ENCODE data around the gene LPO. TPM values are rescaled to one million over a fixed set of nuclear protein-coding genes. Genes with fewer than 3 reads are reported as not detected.

Gene LPO
- polyA plus RNA-seq, 3 donors = 0.04 to 0.13 (median 0.09) TPM

DNA sequence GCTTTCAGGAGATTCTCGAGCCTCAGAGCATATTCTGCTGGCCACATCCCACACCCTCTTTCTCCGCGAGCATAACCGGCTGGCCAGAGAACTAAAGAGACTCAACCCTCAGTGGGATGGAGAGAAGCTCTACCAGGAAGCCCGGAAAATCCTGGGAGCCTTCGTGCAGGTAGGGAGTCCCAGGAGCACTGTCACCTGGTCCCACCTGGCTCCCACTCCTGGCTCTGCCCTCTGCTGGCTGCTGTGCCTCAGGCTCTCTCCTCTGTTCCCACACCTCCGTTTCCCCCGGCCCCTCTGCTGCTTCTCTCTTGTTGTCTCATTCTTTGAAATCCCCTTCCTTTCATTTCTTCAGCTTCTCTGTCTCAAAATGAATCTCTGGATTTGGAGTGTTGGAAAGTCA is 16.4 kb downstream of the LPO start:
- no peak for DNase-seq

- no peak for DNase-seq
Observed at GRCh38 chr17:58262149-58262548, 23.8 kb downstream of the LPO start.

- no peak for DNase-seq
Observed at GRCh38 chr17:58263773-58264172, 25.4 kb downstream of the LPO start.

DNA sequence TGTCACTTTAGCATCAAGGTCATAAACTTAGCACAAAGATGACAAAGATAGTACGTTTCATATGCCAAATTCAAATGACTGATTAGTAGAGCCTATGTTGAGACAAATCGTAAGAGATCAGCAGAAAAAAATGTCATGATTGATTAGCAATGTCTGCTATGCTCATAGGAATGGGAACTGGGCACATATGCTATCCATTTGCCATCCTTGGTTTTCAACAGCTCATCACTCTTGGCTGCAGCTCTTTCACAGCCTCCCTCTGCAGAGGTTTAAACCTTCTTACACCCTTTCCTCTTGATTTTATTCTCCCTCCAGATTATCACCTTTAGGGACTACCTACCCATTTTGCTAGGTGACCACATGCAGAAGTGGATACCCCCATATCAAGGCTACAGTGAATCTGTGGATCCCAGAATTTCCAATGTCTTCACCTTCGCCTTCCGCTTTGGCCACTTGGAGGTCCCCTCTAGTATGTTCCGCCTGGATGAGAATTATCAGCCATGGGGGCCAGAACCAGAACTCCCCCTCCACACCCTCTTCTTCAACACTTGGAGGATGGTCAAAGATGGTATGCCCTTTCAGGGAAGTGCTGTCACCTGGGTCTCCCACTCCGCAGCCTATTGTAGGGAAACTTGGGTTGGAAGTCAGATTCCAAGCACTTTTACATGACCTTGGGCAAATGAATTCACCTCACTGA is 26.2 kb downstream of the LPO start:
- DNase-seq = no peak

- DNase-seq = no peak
Observed at GRCh38 chr17:58265271-58265670, 26.9 kb downstream of the LPO start.

DNA sequence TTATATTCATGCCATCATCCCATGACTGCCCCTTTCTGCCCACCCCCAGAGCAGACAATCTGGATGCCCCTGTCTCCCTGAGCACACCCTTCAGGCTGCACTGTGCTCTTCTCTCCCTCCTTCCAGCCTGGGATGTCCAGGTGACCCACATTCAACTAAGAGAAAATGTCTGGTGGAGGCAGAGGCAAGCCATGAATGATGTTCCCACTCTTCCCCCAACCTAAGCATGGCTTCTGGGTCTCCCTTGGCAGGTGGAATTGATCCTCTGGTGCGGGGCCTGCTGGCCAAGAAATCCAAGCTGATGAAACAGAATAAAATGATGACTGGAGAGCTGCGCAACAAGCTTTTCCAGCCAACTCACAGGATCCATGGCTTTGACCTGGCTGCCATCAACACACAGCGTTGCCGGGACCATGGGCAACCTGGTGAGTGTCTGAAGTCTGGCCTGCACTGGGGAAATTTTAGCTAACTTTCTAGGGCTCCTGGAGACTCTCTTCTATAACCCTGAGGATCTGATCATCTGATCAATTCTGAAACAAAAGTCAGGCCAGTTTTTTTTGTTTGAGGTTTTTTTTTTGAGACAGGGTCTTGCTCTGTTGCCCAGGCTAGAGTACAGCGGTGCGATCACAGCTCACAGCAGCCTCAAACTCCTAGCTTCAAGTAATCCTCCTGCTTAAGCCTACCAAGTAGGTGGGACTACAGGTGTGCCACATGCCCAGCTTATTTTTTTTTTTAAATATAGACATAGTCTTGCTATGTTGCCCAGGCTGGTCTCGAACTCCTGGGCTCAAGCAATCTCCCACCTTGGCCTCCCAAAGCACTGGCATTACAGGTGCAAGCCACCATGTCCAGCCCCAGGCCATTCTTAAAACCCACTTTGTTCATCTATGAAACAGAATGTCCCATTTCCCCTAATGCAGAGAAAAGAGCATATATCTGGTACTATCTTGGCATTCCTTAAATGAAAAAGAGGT is 27.8 kb downstream of the LPO start:
- no peak for DNase-seq

GRCh38 chr17:58267347-58268324 is 29.3 kb downstream of the LPO start:
- DNase-seq = no peak

- no peak for DNase-seq
Observed at GRCh38 chr17:58268326-58268725, 29.9 kb downstream of the LPO start.

DNA sequence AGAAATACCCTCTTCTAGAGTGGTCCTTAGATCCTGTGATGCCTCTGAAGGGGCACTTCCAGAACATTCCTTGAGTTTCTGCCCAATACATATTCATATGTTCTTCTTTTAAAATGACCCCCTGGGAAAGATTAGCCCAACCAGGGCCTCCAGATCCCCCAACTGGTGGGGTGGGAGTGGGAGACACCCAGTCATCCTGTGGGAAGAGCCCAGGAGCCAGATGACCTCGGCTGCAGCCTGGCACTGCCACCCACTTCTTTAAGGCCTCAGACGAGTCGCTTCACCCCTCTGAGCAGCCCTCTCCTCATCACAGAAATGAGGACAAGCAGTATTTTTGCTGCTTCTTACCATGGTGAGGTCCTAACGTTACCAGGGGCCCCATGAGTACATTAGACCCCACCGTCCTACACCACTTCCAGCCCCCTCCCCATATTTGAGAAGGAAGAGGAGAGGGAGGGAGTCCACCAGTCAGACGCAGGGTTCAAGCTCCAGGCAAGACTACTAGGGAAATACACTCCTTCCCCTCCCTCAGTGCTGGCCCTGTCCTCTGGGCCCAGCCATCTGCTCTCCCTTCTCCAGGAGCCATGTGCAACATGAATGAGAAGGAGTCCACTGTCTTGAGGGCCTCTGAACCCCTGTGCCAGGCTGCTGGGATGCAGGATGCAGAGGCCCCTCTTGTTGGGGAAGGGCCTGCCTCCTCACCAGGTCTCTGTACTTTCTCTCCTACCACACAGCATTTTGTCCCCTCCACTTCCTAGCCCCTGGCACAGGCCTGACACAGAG is 30.6 kb downstream of the LPO start:
- DNase-seq = no peak

- DNase-seq = no peak
Observed at GRCh38 chr17:58269557-58270291, 31.3 kb downstream of the LPO start.

DNA sequence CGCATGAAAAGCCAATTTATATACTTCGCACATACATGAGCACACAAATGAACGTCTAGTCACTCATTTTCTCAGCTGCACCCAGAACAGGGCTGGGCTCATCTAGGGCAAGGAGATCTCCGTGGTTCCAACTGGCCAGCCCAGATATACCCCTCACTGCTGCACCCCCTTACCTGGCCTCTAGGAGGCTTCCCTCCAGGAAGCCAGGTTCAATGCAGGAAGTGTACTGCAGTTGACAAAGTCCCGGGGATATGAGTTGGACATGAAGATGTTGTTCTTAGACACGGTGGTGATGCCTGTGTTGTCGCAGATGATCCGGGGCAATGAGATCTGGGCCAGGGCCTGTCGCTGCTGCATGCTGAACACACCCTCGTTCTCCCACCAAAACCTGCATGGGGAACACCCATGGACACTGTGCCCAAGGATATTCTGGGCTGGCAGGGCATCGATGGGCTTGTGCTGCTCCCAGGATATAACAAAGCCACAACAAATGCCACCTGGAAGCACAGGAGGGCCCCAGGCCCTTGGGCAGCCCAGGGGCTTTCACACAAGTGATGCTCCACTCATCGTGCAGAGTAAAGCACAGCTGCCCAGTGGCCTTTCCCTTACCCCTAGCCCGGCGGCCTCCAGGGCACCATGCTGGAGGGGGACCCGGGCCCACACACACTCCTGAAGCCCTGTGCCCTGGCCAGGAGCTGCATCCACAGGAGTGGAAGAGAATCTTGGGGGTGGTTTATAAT is 32.3 kb downstream of the LPO start:
- no peak for DNase-seq

DNA sequence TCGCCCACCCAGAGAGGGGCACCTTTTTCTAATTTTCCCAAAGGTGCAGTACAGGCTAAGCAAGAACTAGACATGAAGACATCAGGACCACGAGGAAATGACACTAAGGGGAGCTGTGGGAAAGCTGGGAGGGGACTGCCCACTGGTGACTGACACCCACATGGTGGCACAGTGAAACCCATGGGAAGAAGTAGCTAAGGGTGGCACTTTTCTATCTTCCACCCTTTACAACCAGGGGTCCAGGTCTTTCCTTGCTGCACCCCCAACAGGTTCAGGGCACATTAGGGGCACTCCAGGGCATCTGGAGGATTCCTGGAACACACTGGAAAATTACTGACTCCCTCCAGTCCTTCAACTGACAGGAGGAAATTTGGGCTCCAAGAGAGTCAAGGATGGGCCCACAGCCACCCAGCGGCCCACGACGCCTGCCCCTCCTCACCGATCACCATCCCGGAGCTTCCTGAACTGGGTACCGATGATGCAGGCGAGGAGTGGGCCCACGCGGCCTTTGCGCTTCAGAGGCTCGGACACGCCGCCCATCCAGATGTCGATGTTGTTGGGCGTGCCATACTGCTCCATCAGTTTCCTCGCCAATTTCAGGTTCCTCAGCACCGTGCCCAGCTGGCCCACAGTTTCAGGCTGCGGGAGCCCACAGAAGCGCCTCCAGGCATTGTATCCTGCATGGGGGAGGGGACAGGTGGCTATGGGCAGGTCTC is 33.0 kb downstream of the LPO start:
- DNase-seq = no peak

- no peak for DNase-seq
Observed at GRCh38 chr17:58272367-58273280, 34.2 kb downstream of the LPO start.

GRCh38 chr17:58273453-58274104 is 35.2 kb downstream of the LPO start:
- no peak for DNase-seq

DNA sequence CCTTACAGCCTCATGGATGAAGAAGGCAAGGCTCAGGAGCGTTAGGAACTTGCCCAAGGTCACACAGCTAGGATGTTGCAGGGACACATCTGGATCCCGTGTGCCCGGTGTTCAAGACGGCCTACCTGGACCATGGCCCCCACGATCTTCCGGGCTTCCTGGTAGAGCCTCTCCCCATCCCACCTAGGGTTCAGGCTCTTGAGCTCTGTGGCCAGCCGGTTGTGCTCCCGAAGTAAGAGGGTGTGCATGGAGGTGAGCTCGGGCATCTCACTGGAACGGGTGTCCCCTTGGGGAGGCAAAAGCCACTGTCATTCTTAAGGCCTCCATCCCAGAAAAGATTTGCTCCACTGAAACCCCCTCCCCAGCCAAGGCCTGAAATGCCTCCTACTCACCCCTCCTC is 37.0 kb downstream of the LPO start:
- no peak for DNase-seq

- DNase-seq = no peak
Observed at GRCh38 chr17:58276423-58276822, 38.0 kb downstream of the LPO start.

- DNase-seq = no peak
Observed at GRCh38 chr17:58277107-58277801, 38.9 kb downstream of the LPO start.
